Right lobe of liver (tissue), 4 donors: ENCODE results near the gene GASK1B.

Experiments used
- CTCF ChIP-seq, 4 donors: fragments of 200-600 bp in 3 of 4; fragments of 450-650 bp in 1 of 4; IDR thresholded peaks; one replicate each; pipeline versions ENCODE4 v1.5.1 to v1.8.0; 2016 to 2022; ENCODE audit warnings: antibody characterized with exemption in 4 of 4, mild to moderate bottlenecking in 2 of 4
- POLR2A ChIP-seq: fragments of 450-650 bp; IDR thresholded peaks from one replicate; pipeline ENCODE4 v1.6.1; 2017; ENCODE audit warnings: antibody characterized with exemption, mild to moderate bottlenecking
- donor health status: DM: no; HTN: no; CAD: no.
- donor health status: DM: no; HTN: no; CAD: no.
- donor health status: DM: no; HTN: yes; CAD: no.

GRCh38 chr4:158209825-158210807 is 37.3 kb upstream of the GASK1B start, which contains the start of gene TMEM144:
- TF ChIP-seq CTCF (IDR thresholded peaks at IDR 0.05): peak in 1 of 4 donors; percentile 9
- peak; percentile 62 for TF ChIP-seq POLR2A
